HG03175 (cell line): ENCODE results near the gene LACC1.

Experiments
- ATAC-seq: cut with Tn5 transposase; IDR thresholded peaks from one replicate; pipeline ENCODE4 v1.9.1; 2021; ENCODE audit warnings: mild to moderate bottlenecking, moderate library complexity; ENCODE audit not compliant: unreplicated experiment

The LACC1 gene

DNA sequence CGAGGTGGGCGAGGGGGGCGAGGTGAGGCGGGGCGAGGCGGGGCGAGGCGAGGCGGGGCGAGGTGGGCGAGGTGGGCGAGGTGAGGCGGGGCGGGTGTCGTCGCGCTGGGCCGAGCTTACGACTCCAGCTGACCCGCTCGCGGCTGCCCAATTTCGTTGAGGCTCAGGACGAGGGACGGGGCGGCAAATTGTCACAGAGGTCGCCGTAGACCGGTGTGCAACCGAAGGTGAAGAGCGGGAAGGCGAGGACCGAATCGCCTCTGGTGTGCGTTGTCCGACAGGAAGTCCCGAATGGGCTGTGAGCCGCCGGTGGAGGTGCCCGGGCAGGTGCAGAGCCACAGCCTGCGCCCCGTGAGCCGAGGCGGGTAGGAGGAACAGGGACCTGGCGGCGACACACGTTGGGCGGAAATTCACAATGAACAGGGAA lies at the start of gene LACC1:
Gene LACC1 (plus strand): TSS at position 150 of the 427 bp plus-strand sequence. CDS start 1,082 bp downstream, outside the sequence.
- ATAC-seq, result peak; percentile 45

DNA sequence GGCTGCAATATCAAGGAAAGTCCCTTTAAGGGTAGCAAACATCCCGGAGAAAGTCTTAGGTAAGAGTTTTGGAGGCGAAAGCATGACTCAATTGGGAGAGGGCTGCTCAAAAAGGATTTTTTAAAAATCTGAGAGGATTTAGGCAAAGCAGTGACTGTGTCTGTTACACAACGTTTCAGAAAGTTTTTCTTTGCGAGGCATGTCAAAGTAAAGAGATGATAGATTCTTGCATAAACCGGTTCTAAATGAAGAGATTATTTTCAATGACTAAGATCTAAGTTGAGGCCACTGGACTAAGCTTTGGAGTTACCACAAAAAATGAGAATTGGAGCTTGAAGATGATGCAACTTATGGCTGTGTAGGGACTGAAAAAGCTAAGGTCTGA lies 49.2 kb upstream of the LACC1 start:
- no peak for ATAC-seq

DNA sequence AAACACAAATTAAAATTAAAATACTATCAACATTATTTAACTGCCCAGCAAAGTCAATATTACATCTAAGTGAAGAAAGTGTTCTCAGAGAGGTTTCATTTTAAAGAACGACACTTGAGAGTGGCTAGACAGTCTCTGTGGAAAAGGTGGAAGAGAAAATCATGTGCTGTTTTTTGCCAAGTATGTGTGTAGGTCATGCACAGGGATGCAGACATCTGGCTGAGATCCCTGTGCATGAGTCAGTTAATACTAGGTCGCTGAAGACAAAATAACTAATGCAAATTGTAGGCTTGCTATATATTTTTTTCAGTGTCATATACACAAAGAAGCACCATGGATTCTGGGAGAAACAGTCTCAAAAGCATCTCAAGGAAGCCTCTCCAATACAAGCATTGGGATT lies 48.6 kb upstream of the LACC1 start:
- no peak for ATAC-seq

DNA sequence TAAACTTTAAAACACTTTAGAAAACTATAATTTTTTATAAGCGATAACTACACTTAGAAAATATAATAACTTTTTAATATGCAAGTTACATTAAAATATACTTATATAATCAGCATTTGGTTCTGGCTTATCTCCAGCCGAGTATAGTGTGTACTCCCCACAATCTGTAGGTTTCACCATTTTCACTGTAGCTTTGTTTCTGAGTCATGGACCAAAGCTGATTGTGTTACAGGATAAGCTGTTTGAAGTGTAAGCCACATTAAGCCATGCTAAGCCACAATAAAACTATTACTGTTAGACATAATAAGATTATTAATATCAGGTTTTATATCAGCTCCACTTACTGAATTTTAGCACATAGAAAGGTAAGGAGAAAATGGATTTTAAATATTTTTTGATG lies 44.0 kb upstream of the LACC1 start:
- no peak for ATAC-seq

DNA sequence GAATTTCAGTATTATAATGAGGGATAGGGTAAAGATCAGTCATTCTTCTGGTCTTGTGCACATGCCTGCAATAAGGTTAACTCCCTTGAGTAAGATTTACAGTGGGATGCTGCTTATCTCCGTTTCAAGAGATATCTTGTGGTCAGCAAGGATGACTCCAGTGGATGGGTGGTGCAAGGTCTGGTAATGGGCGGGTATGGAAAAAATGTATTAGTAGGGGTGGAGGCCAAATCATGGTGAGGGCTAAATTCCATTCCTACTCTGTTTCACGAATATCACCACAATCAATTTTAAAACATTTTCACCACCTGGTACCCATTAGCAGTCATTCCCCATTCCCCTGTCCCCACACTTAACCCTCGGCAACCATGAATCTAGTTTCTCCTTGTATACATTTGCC lies 40.8 kb upstream of the LACC1 start:
- ATAC-seq, result no peak

DNA sequence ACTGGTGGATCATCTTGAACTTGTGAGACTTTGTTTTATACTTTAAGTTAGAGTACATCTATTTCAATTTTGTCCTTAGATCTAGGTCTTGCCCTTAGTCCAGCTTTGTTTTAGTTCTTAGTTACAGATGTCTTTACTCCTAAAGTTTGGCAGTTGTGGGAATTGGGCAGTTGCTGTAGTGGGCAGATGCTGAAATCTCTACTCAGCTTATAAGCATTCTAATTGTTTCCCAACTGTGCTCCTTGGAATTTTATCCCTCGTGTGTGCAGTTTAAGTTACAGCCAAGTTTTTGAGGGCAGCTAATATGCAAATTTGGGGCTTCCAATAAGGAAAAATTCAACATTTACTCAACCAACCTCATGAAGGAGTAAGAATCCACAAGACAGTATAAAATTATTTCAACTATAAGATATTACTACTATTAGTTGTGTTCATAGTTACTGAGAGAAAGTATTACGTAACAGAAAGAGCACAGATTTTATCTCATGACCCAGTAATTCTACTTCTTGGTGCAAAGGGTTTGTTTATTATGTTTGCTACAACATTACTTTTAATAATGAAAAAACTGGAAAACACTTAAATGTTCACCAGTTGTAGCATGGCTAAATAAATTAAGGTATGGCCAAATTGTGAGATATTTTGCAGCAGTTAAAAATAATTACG lies 33.1 kb upstream of the LACC1 start:
- no peak for ATAC-seq

DNA sequence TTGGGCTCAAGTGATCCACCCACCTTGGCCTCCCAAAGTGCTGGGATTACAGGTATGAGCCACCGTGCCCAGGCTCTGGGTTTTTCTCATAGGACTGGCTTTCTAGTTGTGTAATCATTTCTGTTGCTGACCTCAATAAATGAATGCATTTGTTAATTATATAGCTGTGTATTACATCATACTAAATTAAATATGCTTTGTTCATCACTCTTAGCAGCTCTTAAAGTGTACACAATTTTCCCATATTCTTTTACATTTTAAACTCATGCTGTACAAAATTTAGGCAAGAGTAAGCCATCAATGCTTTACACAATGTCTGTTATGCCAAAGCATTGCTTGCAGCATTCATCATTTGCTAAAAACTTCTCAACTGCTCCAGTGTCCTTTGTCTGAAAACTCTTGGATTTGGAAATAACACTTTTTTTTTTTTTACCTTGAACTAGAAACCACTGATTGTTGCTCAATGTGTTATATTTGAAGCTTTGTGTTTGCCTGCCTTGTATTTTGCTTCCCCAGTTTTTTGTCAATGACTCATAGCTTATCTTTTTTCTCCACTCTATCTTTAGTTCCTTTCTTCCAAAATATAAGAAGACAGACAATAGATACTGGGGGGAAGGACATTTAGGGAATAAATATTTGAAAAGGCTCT lies 31.6 kb upstream of the LACC1 start:
- no peak for ATAC-seq

DNA sequence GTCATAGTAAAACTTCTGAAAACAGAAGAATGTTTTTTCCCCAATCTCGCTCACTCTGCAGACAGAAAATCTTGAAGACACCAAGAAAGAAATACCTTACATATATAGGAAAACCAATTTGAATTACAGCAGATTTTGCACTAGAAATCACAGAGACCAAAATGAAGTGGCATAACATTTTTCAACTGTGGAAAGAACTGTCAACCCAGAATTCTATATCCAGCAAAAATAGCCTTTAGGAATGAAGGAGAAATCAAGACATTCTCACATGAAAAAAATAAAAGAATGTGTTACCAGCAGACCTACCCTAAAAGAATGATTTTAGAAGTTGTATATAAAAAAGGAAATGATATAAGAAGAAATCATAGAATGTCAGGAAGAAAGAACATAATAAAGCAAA lies 28.8 kb upstream of the LACC1 start:
- no peak for ATAC-seq

DNA sequence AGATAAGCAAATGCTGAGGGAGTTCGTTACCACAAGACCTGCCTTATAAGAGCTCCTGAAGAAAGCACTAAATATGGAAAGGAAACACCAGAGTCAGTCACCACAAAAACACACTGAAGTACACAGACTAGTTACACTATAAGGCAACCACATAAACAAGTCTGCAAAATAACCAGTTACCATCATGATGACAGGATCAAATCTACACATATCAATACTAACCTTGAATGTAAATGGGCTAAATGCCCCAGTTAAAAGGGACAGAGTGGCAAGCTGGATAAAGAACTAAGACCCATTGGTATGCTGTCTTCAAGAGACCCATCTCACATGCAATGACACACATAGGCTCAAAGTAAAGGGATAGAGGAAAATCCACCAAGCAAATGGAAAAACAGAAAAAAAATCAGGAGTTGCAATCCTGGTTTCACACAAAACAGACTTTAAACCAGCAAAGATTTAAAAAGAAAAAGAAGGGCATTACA lies 26.7 kb upstream of the LACC1 start:
- no peak for ATAC-seq

DNA sequence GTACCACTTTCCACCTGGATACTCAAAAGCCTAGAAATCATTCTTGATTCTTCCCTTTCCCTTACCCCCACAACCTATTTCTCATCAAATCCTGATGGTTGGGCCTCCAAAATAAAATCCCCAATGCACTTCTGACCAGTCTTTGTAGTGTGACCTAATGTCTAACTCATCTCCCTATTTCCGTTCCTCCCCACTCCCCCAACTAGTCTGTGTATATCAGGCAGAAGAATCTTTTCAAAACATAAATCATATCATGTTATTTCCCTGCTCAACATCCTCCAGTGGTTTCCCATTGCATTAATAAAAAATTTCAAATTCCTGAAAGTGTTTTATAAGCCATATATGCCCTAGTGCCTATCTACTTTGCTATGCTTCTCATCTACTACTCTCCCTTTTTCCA lies 17.8 kb upstream of the LACC1 start:
- ATAC-seq, result no peak

DNA sequence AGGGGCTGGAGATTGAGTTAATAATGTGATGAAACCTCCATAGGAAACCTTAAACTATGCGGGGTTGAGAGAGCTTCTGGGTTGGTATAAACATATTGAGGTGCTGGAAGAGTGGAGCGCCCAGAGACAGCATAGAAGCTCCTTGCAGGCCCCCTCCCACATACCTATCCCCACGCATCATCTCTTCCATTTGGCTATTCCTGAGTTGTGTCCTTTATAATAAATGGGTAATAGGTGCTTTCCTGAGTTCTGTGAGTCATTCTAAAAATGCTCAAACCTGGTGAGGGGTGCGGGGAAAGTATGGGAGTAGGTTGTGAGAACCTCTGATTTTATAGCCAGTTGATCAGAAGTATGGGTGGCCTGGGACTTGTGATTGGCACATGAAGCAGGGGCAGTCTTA lies 14.8 kb upstream of the LACC1 start:
- no peak for ATAC-seq

DNA sequence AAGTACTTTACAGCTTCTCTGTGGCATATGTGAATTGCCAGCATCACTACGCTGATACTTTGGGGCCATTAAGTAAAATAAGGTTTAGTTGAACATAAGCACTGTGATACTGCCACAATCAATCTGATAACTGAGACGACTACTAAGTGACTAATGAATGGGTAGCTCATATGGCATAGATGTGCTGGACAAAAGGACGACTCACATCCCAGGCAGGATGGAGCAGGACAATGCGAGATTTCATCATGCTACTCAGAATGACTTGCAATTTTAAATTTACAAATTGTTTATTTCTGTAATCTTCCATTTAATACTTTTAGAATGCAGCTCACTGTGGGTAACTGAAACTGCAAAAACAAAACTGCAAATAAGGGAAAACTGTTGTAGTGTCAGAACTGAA lies 13.8 kb upstream of the LACC1 start:
- ATAC-seq, result no peak

DNA sequence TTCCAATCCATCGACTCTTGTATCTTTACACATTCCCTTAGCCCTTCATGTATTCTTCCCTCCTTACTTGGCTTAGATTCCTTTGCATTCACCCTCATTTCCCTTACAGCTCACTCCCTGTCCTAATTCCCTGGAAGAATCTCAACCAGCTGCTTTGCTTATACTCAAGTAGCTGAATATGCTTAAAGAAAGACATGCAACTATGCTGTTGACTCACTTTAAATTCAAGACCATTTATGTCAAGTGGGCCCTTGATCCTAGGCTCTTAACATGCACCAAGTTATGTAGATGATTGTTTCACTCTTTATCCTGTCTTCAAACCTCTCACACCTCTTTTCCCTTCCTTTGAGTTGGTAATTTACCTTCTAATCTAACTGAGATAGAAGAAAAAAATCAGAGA lies 7.5 kb upstream of the LACC1 start:
- no peak for ATAC-seq

DNA sequence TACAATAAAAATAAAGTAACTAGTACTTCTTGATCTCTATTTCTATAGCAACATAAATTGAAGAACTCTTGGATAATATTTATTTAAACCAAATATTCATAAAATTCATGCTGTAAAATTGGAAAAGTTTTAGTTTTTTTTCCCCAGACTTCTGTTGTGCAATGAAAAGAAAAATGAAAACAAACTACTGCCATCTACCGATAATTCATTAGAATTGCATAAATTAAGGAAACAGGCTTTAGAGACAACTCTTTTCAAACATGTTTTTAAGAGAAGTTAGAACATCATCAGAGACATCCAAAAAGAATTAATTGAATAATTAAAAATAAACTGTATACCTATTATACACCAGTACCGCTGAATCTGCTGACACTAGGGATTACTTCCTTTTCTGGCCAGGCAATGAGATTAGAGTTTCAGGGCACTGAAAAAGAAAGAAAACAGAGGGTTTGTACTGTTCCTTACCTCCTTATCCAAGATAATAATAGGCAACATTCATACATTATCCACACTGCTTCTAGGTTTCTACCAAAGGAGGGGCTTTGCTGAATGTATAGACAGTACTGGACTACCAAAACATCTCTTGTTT lies 5.1 kb upstream of the LACC1 start:
- ATAC-seq, result no peak

DNA sequence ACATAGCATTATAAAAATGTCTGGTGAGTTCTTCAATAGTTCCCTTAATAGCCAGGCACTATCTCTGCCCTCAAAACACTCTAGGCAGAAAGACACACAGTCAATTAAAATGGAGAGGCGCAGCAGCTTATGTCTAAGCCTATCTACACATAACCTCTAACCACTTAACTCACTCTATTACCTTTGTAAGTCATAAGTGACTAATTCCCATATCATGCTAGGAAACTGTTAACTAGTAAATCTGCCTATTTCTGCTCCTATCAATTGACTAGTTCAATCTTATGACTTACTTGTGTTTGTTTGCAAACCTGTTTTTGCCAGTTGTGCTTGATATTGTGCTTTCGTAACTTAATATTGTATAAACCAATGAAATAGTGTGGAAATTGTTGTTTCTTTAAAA lies 3.3 kb upstream of the LACC1 start:
- ATAC-seq, result no peak

DNA sequence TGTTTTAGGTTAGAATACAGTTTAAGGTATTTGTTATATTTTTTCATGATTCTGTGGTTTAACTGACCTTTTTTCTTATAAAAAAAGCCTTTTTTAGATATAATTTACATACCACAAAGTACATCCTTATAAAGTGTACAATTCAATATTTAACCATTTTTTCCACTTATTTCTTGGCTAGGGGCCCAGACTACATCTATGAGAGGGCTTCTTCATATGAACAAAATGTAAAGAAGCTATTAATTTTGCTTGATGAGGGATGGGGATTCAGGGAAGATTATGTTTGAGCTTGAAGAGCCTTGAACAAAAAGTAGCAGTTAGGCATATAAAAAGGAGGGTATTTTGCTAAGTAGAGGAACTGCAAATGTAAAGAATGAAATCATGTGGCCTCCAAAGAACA lies 2.4 kb upstream of the LACC1 start:
- no peak for ATAC-seq

DNA sequence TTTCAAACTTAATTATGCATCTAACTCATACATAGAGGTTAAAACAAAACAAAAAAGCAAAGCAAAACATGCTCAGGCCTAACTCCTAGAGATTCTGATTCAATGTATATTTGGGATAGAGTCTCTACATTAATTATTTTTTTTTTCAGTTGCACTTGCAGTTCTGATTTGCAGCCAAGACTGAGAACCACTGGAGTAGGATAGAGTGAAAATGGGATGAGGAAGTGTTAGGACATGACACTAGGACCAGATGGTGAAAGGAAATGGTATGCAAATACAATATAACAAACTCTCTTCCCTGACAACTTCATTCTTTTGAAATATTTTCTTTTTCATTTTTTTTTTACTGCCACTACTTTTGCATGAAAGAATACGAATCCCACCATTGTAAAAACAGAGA lies 1.9 kb upstream of the LACC1 start:
- ATAC-seq, result no peak

DNA sequence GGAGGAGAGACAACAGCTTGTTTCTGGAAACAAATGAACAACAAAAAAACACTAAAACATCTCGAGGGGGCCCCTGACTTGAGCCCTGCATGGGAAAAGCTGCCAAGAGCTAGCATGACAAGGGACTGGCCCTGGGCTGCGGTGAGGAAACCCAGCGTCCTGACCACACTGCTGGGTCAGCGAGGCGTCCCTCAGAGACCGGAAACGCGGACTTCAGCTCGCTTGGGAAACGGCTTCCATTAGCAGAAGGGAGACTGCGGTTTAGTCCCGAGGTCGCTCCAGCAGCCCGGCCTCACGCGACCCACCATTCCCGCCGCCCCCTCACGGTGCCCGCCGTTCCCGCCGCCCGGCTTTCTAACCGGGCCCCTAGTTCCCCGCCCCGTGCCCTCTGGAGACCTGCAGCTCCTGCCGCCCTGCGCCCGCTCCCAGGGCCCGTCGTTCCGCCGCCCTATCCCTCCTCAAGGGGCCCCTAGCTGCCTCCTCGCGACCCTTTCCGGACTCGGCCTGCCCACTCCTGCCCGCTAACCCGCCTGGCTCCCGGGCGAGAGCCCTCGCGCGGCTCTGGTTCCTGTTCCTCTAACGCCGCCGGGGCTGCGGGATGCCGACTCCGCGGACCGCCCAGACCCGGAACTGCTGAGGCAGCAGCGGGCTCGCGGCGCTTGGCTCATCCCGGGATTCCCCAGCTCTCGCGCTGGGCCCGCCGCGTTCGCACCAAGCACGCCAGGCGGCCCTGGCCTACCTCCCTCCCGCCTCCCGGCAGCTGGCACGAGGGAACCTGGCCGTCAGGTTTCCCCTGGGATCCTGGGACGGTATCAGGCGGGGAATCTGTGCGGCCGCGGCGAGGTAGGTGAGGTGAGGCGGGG lies 581 bp upstream of the LACC1 start, which contains the start of gene CCDC122:
Gene CCDC122 (minus strand): TSS at position 849 of the 863 bp plus-strand sequence. CDS start 10,364 bp downstream, outside the sequence.
- peak; percentile 78 for ATAC-seq

DNA sequence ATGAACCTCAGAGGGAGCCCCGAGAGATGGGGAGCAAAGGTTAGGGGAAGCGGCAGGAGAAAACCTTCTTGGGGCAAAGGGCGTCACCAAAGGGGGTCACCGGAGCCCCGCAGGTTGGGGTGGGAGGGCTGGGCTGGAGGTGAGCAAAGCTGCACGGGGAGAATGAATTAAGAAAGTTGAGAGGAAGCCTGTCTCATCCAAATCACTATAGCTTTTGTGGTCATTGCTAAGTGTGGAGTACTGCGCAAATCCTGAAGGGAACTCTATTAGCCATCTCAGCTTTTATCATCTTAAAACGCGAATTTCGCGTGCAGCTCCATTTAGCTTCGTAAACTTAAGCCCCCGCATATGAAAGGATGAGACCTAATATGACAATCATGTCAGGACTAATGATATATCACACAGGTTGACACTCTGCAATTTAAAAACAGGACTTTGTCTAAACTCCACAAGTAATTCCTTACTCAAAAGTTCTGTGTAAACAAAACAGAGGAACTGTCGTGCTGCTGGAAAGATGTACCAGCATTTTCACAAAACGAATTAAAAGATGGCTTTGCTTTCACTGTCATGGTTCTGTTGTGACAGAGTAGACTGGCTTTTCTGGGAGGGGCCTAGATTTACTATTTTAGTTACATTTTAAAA lies 631 bp downstream of the LACC1 start:
- ATAC-seq, result no peak

DNA sequence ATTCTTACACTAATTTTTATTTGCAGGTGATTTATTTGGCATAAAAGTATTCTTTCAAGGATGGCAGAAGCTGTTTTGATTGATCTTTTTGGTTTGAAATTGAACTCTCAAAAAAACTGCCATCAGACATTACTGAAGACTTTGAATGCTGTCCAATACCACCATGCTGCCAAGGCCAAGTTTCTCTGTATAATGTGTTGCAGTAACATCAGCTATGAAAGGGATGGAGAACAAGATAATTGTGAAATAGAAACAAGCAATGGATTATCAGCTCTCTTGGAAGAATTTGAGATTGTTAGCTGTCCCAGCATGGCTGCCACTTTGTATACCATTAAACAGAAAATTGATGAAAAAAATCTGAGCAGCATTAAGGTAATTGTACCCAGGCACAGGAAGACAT lies 1.2 kb downstream of the LACC1 start:
- ATAC-seq, result no peak

DNA sequence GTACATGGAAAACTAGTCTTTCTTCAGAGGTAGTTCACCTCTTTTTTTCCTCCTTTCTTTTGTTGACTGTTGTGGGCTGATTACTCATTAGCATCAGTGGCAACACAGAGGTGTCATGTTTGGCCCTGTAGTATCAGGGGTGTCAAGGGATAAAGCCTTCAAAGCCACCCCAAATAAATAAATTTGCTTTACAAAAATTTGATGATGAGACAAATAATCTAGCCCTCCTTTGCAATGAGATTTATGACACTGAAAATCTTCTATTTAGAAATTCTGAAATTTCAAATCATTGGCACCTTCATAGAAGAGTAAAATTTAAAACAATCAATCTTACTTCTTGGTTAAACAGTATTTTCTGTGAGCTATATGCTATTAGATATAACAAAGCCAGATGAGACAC lies 1.9 kb downstream of the LACC1 start:
- ATAC-seq, result no peak
